ENCODE results near the gene ZNF823. TPM values are rescaled to one million over a fixed set of nuclear protein-coding genes. Genes with fewer than 3 reads are reported as not detected.
"Not testable (repeated sequence)": the region's sequence is repeated elsewhere in the genome, so short reads cannot be mapped to it uniquely, and the experiment has no call there.

The ZNF823 gene
- total RNA-seq, 4 donors from 2014 or later = 3.1 to 6.7 (median 5.0) TPM

- Histone ChIP-seq H3K36me3 (peaks cover 38 to 57% (median 48%) of the 10 kb centered on the region in 4 donors), H3K4me1 (no peaks in the 10 kb centered on the region), H3K4me3 (no peak overlapping the region), H3K9me3 (peaks cover 0 to 53% (median 35%) of the 10 kb centered on the region in 4 donors), H3K27ac (replicated peaks in 1 of 4) (no peak overlapping the region), H3K27me3 (no peaks in the 10 kb centered on the region)
- no peak for DNase-seq (ENCODE audit: extremely low spot score)
- intact Hi-C loops (cut with DNase I) = no loop called here
- TF ChIP-seq POLR2A (IDR thresholded peaks at IDR 0.05; ENCODE audit: low read depth) = no peak
- TF ChIP-seq CTCF (IDR thresholded peaks at IDR 0.05) = no peak
- WGBS = 94% methylated on average over 5 of the region's 5 CpGs
Measured at GRCh38 chr19:11781295-11782057, 42.7 kb upstream of the ZNF823 start.

- no peaks in the 10 kb centered on the region for H3K27me3 ChIP-seq
- H3K4me3 ChIP-seq = no peak overlapping the region
- 97% methylated on average over 7 of the region's 7 CpGs for WGBS
- peaks cover 38 to 57% (median 48%) of the 10 kb centered on the region in 4 donors for H3K36me3 ChIP-seq
- DNase-seq (ENCODE audit: extremely low spot score) = no peak
- intact Hi-C loops (cut with DNase I) = no loop called here
- no peaks in the 10 kb centered on the region for H3K4me1 ChIP-seq
- TF ChIP-seq POLR2AphosphoS5 (IDR thresholded peaks at IDR 0.05) = no peak
- TF ChIP-seq EP300 (IDR thresholded peaks at IDR 0.05) = no peak
- TF ChIP-seq CTCF (IDR thresholded peaks at IDR 0.05) = no peak
- no peak overlapping the region for H3K27ac ChIP-seq (replicated peaks in 1 of 4)
- peaks cover 0 to 47% (median 32%) of the 10 kb centered on the region in 4 donors for H3K9me3 ChIP-seq
Measured at GRCh38 chr19:11780431-11781020, 41.8 kb upstream of the ZNF823 start.

GRCh38 chr19:11776669-11777068 is 37.9 kb upstream of the ZNF823 start:
- H3K9me3 ChIP-seq = peaks cover 0 to 26% (median 22%) of the 10 kb centered on the region in 4 donors
- H3K27me3 ChIP-seq; H3K27ac ChIP-seq (replicated peaks in 1 of 4); DNase-seq (ENCODE audit: extremely low spot score); H3K4me3 ChIP-seq; H3K4me1 ChIP-seq; intact Hi-C loops (cut with DNase I): not testable (repeated sequence)
- H3K36me3 ChIP-seq = peaks cover 35 to 50% (median 46%) of the 10 kb centered on the region in 4 donors
- 95% methylated on average over 11 of the region's 11 CpGs for WGBS

- H3K9me3 ChIP-seq; H3K27ac ChIP-seq (replicated peaks in 1 of 4); intact Hi-C loops (cut with DNase I); DNase-seq (ENCODE audit: extremely low spot score); H3K36me3 ChIP-seq; H3K27me3 ChIP-seq; H3K4me3 ChIP-seq: not testable (repeated sequence)
- TF ChIP-seq CTCF (IDR thresholded peaks at IDR 0.05) = peak in 1 of 3 experiments; percentile 43
- H3K4me1 ChIP-seq = peaks cover 14 to 20% (median 17%) of the 10 kb centered on the region in 4 donors
- 72% methylated on average over 11 of the region's 11 CpGs for WGBS
Measured at GRCh38 chr19:11771520-11771919, 32.8 kb upstream of the ZNF823 start.

GRCh38 chr19:11769995-11770394 is 31.2 kb upstream of the ZNF823 start:
- Histone ChIP-seq H3K9me3 (peaks cover 0 to 5% (median 1%) of the 10 kb centered on the region in 4 donors), H3K36me3 (peaks cover 0 to 3% (median 0%) of the 10 kb centered on the region in 4 donors), H3K4me1 (peaks cover 18 to 24% (median 20%) of the 10 kb centered on the region in 4 donors), H3K27ac (replicated peaks in 1 of 4) (no peak overlapping the region), H3K4me3 (no peak overlapping the region), H3K27me3 (no peaks in the 10 kb centered on the region)
- 94% methylated on average over 4 of the region's 4 CpGs for WGBS
- intact Hi-C loops (cut with DNase I) = no loop called here
- TF ChIP-seq EP300 (IDR thresholded peaks at IDR 0.05) = no peak
- TF ChIP-seq POLR2A (IDR thresholded peaks at IDR 0.05; ENCODE audit: low read depth) = no peak
- TF ChIP-seq CTCF (IDR thresholded peaks at IDR 0.05) = no peak
- no peak for DNase-seq (ENCODE audit: extremely low spot score)

Data from esophagus muscularis mucosa (tissue), 4 donors.